MG63 (cell line): ENCODE measurements around the gene LMX1B. TPM values are rescaled to one million over a fixed set of nuclear protein-coding genes. Genes with fewer than 3 reads are reported as not detected.

Experiments
- DNase-seq: peaks from one replicate; pipeline ENCODE4 v3.0.0-alpha.2; 2020
- H3K27me3 ChIP-seq: fragments of 250-450 bp; sonication (Bioruptor Pico); 2 replicates; pipeline ENCODE4 v1.5.1; 2020; ENCODE audit warnings: mild to moderate bottlenecking, moderate library complexity
- H3K36me3 ChIP-seq: fragments of 250-450 bp; sonication (Bioruptor Pico); 2 replicates; pipeline ENCODE4 v1.5.1; 2020; ENCODE audit warnings: mild to moderate bottlenecking, moderate library complexity
- H3K4me3 ChIP-seq: fragments of 250-450 bp; sonication (Bioruptor Pico); 2 replicates; pipeline ENCODE4 v1.5.1; 2020; ENCODE audit warnings: mild to moderate bottlenecking, moderate library complexity
- H3K9me3 ChIP-seq: fragments of 250-450 bp; sonication (Bioruptor Pico); 2 replicates; pipeline ENCODE4 v1.5.1; 2020; ENCODE audit warnings: mild to moderate bottlenecking, moderate library complexity
- total RNA-seq: library from RNA; depleted of rRNA; stranded (reverse); fragments of >200 nt; shearing (Covaris generic); gene quantifications from 2 replicates; pipeline ENCODE4 v1.2.3, GENCODE V29; 2014; ENCODE audit warnings: low replicate concordance

Gene LMX1B
- total RNA-seq, 1 experiment from 2014 or later, result 1.6 TPM

- no peak for DNase-seq
- Histone ChIP-seq H3K27me3 (no peaks in the 10 kb centered on the region), H3K4me3 (no peak overlapping the region), H3K9me3 (no peaks in the 10 kb centered on the region), H3K36me3 (no peaks in the 10 kb centered on the region)
Observed at GRCh38 chr9:126673689-126674364, 60.1 kb downstream of the LMX1B start.

DNA sequence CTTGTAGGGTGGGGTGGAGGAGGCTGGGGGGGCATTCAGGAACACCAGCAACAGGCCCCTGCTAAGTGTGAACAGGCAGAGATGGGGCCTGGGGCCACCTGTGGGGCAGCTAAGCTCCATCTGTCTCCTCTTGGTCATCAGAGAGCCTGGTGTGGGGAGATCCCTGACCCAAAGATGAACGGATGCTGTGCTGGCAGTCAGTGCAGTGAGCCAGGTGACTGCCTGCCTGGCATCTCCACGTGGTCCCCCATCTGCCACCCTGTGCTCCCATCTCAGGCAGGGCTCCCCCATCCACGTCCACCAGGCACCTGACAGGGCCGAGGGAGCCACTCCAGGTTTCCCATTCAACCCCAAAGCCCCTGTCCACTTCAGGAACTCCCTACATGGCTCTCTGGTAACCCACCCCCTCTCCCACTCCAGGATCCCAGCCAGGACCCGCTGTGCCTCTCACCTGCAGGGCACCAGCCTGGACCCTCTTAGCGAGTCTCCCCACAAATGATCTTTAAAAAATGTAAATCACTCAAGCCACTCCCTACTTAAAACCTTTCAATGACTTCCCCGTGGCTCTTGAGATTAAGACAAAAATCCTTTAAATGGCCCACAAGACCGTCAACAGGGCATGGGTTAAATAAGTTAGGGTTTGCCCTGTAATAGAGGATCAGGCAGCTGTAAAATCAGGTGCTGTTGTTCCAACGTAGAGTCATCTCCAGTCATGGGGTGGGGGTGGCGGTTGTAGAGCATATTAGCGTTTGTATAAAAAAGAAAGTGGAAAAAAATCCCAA lies 60.8 kb downstream of the LMX1B start:
- H3K9me3 ChIP-seq, result no peaks in the 10 kb centered on the region
- DNase-seq, result no peak
- no peaks in the 10 kb centered on the region for H3K27me3 ChIP-seq
- no peak overlapping the region for H3K4me3 ChIP-seq
- H3K36me3 ChIP-seq, result no peaks in the 10 kb centered on the region

DNA sequence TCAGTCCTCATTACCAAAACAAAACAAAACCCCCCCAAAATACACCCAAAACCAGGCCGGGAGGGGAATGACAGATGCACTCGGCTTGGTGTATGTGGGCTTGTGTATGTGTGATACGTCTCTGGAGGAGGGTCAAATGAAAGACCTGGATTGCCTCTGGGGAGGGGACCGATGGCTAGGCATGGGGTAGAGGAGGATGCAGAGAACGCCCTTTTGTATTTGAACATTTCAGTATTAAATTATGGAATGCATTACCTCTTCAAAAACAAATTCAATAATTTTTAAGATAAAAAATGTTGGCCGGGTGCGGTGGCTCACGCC lies 61.4 kb downstream of the LMX1B start:
- H3K4me3 ChIP-seq, result no peak overlapping the region
- no peaks in the 10 kb centered on the region for H3K27me3 ChIP-seq
- no peaks in the 10 kb centered on the region for H3K9me3 ChIP-seq
- H3K36me3 ChIP-seq, result no peaks in the 10 kb centered on the region
- no peak for DNase-seq

DNA sequence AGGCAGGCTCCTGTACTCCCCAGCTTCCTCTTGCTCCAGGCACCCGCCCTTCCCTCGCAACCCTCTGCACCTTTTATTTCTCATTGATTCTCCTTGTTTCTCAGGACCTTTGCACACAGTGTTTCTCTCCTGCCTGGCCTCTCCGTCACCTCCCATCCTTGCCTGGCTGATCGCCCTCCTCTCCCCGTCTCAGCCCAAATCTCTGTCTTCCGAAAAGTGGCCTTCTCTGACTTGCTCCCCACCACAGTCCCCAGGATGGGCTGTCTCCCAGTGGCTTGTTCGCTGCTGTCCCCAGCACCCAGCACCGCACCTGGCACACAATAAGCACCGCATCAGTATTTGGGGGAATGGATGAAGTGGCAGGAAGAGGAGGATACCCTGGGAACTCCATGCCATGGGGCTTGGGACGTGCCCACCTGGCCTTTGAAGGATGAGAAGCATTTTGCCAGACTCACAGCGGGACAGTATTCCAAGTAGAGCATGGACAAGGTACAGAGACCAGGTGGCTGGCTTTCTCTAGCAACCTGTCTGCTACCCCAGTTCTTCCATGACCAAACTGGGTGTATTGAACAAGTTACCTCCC lies 62.5 kb downstream of the LMX1B start:
- Histone ChIP-seq H3K27me3 (no peaks in the 10 kb centered on the region), H3K9me3 (no peaks in the 10 kb centered on the region), H3K4me3 (no peak overlapping the region), H3K36me3 (no peaks in the 10 kb centered on the region)
- DNase-seq, result no peak

- no peaks in the 10 kb centered on the region for H3K9me3 ChIP-seq
- no peaks in the 10 kb centered on the region for H3K36me3 ChIP-seq
- no peaks in the 10 kb centered on the region for H3K27me3 ChIP-seq
- no peak overlapping the region for H3K4me3 ChIP-seq
- no peak for DNase-seq
Observed at GRCh38 chr9:126676685-126677143, 63.0 kb downstream of the LMX1B start.

GRCh38 chr9:126677188-126678084 lies 63.7 kb downstream of the LMX1B start:
- Histone ChIP-seq H3K4me3 (no peak overlapping the region), H3K36me3 (no peaks in the 10 kb centered on the region), H3K9me3 (no peaks in the 10 kb centered on the region), H3K27me3 (no peaks in the 10 kb centered on the region)
- DNase-seq, result no peak

- no peak for DNase-seq
- no peaks in the 10 kb centered on the region for H3K9me3 ChIP-seq
- H3K27me3 ChIP-seq, result 0 out of 2 replicates have a peak, but pooled peaks cover 2% of the 10 kb centered on the region
- H3K4me3 ChIP-seq, result no peak overlapping the region
- H3K36me3 ChIP-seq, result no peaks in the 10 kb centered on the region
Observed at GRCh38 chr9:126678989-126679388, 65.3 kb downstream of the LMX1B start.

DNA sequence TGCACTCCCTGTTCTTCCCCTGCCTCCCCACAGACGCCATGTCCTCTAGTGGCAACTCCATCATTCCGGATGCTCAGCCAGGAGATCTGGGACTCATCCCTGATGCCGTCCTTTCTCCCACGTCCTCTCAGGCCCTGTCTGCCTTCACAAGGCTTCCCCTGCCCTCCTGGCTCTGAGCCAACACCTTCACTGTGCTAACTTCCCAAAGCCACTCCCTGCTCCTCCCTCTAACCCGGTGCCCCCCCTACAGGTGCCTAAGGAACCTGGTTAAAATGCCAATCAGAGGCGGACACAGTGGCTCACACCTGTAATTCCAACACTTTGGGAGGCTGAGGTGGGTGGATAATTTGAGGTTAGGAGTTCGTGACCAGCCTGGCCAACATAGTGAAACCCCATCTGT lies 67.6 kb downstream of the LMX1B start:
- Histone ChIP-seq H3K4me3 (no peak overlapping the region), H3K27me3 (0 out of 2 replicates have a peak, but pooled peaks cover 2% of the 10 kb centered on the region), H3K36me3 (no peaks in the 10 kb centered on the region), H3K9me3 (no peaks in the 10 kb centered on the region)
- no peak for DNase-seq

DNA sequence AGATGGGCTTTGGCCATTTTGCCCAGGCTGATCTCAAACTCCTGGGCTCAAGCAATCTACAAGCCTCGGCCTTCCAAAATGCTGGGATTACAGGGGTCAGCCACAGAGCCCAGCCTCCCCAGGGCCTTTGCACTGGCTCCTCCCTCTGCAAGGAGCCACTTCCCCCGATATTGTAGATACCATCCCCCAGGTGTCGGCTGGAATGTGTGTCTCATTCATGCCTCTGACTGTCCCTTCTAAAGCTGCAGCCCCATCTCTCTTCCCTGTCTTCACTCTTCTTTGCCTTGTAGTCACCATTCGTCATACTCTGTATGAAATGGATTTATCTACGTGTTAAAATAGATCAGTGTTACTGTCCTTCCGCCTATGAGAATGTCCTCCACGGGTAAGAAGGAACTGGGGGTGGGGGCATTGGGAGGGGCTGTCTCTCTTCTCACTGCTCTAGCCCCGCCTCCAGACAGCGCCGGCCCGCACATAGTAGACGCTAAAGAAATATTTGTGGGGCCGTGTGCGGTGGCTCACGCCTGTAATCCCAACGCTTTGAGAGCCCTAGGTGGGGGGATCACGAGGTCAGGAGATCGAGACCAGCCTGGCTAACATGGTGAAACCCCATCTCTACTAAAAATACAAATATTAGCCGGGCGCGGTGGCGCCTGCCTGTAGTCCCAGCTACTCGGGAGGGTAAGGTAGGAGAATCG lies 68.5 kb downstream of the LMX1B start:
- no peaks in the 10 kb centered on the region for H3K9me3 ChIP-seq
- H3K36me3 ChIP-seq, result no peaks in the 10 kb centered on the region
- 0 out of 2 replicates have a peak, but pooled peaks cover 2% of the 10 kb centered on the region for H3K27me3 ChIP-seq
- no peak for DNase-seq
- H3K4me3 ChIP-seq, result no peak overlapping the region

- Histone ChIP-seq H3K27me3 (0 out of 2 replicates have a peak, but pooled peaks cover 2% of the 10 kb centered on the region), H3K9me3 (no peaks in the 10 kb centered on the region), H3K36me3 (no peaks in the 10 kb centered on the region), H3K4me3 (no peak overlapping the region)
- no peak for DNase-seq
Observed at GRCh38 chr9:126682928-126683697, 69.4 kb downstream of the LMX1B start.

DNA sequence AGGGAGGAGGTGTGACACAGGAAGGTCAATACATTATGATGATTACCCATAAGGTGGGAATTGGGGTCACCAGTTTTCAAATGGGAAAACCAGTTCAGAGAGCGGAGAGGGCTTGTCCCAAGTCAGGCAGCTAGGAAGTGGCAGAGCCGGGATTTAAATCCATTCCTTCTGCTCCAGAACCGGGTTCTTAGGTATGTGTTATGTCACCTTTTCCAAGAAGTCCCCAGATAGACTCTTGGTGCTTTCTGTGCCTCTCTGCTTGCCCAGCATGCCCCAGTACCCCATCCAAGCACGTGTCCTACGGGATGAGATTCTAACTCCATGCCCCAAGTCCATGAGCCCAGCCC lies 69.9 kb downstream of the LMX1B start:
- Histone ChIP-seq H3K4me3 (no peak overlapping the region), H3K27me3 (0 out of 2 replicates have a peak, but pooled peaks cover 2% of the 10 kb centered on the region), H3K9me3 (no peaks in the 10 kb centered on the region)

GRCh38 chr9:126684345-126684744 lies 70.6 kb downstream of the LMX1B start:
- no peaks in the 10 kb centered on the region for H3K36me3 ChIP-seq
- H3K9me3 ChIP-seq, result no peaks in the 10 kb centered on the region
- H3K4me3 ChIP-seq, result no peak overlapping the region
- DNase-seq, result no peak
- H3K27me3 ChIP-seq, result 0 out of 2 replicates have a peak, but pooled peaks cover 2% of the 10 kb centered on the region

More for the DNA sequence above, 69.9 kb downstream of the LMX1B start:
- no peak for DNase-seq
- H3K36me3 ChIP-seq, result no peaks in the 10 kb centered on the region

GRCh38 chr9:126684965-126685465 lies 71.3 kb downstream of the LMX1B start:
- Histone ChIP-seq H3K9me3 (no peaks in the 10 kb centered on the region), H3K4me3 (no peak overlapping the region), H3K27me3 (0 out of 2 replicates have a peak, but pooled peaks cover 2% of the 10 kb centered on the region), H3K36me3 (no peaks in the 10 kb centered on the region)
- no peak for DNase-seq

GRCh38 chr9:126687930-126688461 lies 74.3 kb downstream of the LMX1B start:
- 0 out of 2 replicates have a peak, but pooled peaks cover 2% of the 10 kb centered on the region for H3K27me3 ChIP-seq

DNA sequence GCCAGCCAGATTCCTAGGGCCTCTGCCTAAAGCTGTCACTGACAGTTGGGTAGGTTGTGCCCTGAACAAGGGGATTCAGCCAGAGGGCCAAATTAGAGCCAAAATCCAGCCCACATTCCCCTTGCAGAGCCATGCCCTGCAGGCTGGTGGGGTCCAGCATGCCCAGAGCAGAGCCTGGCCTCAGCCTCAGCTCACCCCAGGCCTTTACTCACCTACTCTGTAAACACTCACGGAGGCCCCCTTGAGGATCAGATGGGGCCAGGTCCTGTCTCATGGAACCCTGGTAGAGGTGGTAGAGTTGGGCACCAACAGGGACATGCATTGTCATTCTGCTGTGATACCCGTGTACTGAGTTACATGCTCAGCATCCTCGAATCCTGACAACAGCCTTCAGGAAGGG lies 74.9 kb downstream of the LMX1B start:
- Histone ChIP-seq H3K36me3 (no peaks in the 10 kb centered on the region), H3K27me3 (no peaks in the 10 kb centered on the region), H3K4me3 (no peak overlapping the region), H3K9me3 (no peaks in the 10 kb centered on the region)
- DNase-seq, result no peak

More at GRCh38 chr9:126687930-126688461, 74.3 kb downstream of the LMX1B start:
- no peak overlapping the region for H3K4me3 ChIP-seq
- no peaks in the 10 kb centered on the region for H3K36me3 ChIP-seq
- no peak for DNase-seq
- no peaks in the 10 kb centered on the region for H3K9me3 ChIP-seq
